GM12873 (cell line): Measurements from ENCODE around the gene MYO18B.

Source experiments
- CTCF ChIP-seq: IDR thresholded peaks from 2 replicates; pipeline ENCODE4 v1.5.1; 2012; ENCODE audit warnings: low read depth, mild to moderate bottlenecking, moderate library complexity, low read length, control low read depth; ENCODE audit not compliant: insufficient read depth; ENCODE audit errors: missing control alignments

MYO18B gene

GRCh38 chr22:25976356-25976755 lies 234.4 kb downstream of the MYO18B start:
- no peak for TF ChIP-seq CTCF

GRCh38 chr22:25979968-25980367 lies 238.0 kb downstream of the MYO18B start:
- no peak for TF ChIP-seq CTCF

- TF ChIP-seq CTCF = no peak
Measured at GRCh38 chr22:25987948-25988347, 246.0 kb downstream of the MYO18B start.

GRCh38 chr22:25990940-25991339 lies 249.0 kb downstream of the MYO18B start:
- TF ChIP-seq CTCF = no peak

- no peak for TF ChIP-seq CTCF
Measured at GRCh38 chr22:25992331-25992730, 250.3 kb downstream of the MYO18B start.

GRCh38 chr22:25996669-25997068 lies 254.7 kb downstream of the MYO18B start:
- no peak for TF ChIP-seq CTCF

- no peak for TF ChIP-seq CTCF
Measured at GRCh38 chr22:25997886-25998775, 256.1 kb downstream of the MYO18B start.
